NCI-H2107 treated with DMSO at 0.1 percent for 48 hours (cell line): ENCODE results near the gene PERM1.
"Not testable (repeated sequence)": the region's sequence is repeated elsewhere in the genome, so short reads cannot be mapped to it uniquely, and the experiment has no call there.

Experiments used
- DNase-seq: peaks from one replicate; lab custom pipeline; 2025; ENCODE audit not compliant: unreplicated experiment; lab: John Stamatoyannopoulos, UW

PERM1 gene

GRCh38 chr1:981955-982558, at the start of gene PERM1:
PERM1 (minus strand) TSS chr1:982093; CDS start chr1:981029, 1,064 bp downstream.
- no peak for DNase-seq

DNA sequence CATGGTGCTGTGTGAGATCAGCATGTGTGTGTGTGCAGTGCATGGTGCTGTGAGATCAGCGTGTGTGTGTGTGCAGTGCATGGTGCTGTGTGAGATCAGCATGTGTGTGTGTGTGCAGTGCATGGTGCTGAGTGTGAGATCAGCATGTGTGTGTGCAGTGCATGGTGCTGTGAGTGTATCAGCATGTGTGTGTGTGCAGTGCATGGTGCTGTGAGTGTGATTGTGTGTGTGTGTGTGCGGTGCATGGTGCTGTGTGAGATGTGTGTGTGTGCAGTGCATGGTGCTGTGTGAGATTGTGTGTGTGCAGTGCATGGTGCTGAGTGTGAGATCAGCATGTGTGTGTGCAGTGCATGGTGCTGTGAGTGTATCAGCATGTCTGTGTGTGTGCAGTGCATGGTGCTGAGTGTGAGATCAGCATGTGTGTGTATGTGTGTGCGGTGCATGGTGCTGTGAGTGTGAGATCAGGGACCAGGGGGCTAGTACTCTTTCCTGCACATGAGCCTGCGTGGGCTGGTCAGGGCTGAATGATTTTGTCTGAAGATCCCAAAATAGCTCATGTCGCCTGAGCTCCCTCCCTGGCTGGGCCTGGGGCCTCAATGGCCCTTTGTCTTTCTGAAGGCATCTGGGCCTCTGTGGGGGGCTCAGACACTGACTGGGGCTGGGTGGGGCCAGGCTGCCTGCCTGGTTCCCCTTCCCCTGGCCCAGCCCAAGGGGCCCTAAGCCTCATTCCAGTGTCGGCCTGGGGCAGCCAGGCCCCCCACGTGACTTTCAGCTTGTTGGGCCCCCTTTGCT, 49.2 kb upstream of the PERM1 start:
- DNase-seq: not testable (repeated sequence)

DNA sequence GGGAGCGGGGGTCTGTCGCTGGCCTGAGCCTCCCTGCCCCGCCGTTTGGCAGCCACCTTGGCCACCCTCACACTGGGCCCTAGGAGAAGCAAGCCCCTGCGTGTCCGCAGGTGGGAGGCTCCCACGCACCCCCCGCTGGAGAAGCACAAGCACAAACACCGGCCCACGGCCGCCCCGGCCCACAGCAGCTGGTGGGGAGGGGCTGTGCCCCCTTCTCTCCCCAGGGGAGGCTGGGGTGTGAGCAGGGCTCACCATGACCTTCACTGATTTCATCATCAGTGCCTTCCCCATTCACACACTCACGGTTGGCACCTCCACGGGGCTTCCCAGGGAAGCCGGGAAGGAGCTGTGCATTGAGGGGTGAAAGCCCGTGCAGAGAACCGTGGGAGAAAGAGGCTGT, 45.9 kb upstream of the PERM1 start:
- no peak for DNase-seq

- DNase-seq: no peak
These were observed 44.9 kb upstream of the PERM1 start for GRCh38 chr1:1026599-1027413.

GRCh38 chr1:1025730-1026129, 43.8 kb upstream of the PERM1 start:
- DNase-seq: no peak

DNA sequence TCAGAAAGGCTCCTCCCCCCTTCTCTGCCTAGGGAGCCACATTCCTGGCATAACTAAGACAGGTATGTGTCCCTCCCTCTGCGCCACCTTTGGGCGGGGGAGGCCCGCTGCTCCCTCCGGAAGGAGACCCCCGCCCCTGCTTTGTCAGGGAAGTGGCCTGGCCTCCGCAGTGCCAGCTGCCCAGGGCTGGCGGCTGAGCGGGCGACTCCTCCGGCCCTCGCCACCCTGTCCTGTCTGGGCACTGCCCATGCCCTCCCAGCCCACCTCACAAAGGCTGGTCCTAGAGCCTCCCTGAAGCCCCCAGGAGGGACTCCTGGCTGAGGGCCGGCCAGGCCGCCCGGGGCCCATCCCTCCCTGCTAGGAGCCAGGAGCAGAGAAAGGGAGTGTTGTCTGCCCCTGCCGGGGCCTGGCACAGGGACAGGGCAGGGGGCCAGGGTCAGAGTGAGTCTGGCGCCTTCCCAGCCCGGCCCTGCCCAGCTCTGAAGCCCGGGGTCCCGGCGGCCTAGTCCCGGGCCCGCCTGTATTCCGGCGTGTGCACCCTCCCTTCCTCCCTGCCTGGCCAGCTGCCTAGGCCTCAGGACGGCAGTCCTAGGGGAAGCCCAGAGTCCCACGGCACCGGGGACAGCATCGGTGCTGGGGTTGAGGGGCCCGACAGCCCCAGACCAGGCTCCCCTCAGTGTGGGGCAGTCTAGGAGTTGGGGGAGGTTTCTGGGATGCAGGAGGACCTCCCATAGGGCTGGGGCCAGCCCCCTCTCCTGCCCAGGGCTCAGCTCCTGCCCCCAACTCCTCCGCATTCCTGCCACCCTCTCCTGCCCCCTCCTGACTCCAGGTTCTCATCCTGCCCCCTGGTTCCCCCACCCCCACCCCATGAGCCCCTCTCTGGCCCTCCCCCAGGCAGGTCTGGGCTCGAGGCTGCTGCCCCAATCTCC, 43.1 kb upstream of the PERM1 start:
- DNase-seq: no peak

- DNase-seq: no peak
These were observed 42.4 kb upstream of the PERM1 start for GRCh38 chr1:1024149-1024770.

GRCh38 chr1:1023700-1024099, 41.8 kb upstream of the PERM1 start:
- DNase-seq: no peak

DNA sequence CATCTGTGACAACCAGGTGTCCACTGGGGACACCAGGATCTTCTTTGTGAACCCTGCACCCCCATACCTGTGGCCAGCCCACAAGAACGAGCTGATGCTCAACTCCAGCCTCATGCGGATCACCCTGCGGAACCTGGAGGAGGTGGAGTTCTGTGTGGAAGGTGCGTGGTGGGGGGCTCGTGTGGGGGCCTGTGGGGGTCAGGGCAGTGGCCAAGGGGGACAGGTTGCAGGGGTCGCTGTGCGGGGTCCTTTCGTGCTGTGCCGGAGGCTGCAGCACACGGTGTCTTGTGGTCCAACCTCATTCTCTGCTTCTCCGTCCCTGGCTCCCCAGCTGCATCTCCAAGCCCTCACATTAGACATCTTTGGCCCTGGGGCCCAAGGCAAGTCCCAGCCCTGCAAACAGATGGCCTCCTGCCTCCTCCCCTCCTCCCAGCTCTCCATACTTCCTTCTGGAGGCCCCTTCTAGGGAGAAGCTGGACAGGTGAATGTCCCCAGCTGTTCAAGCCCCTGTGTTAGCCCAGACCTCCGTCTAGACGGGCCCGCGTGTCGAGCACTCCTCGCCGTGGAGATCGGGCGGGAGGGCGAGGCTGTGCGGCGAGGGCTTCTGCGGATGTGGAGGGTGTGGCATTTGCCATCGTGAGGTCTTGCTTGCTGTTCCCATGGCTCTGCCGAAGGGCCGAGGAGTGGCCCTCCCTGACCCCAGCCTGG, 40.6 kb upstream of the PERM1 start:
- DNase-seq: no peak

GRCh38 chr1:1021920-1022259, 40.0 kb upstream of the PERM1 start:
- DNase-seq: no peak

- DNase-seq: no peak
These were observed 39.4 kb upstream of the PERM1 start for GRCh38 chr1:1021010-1021919.

DNA sequence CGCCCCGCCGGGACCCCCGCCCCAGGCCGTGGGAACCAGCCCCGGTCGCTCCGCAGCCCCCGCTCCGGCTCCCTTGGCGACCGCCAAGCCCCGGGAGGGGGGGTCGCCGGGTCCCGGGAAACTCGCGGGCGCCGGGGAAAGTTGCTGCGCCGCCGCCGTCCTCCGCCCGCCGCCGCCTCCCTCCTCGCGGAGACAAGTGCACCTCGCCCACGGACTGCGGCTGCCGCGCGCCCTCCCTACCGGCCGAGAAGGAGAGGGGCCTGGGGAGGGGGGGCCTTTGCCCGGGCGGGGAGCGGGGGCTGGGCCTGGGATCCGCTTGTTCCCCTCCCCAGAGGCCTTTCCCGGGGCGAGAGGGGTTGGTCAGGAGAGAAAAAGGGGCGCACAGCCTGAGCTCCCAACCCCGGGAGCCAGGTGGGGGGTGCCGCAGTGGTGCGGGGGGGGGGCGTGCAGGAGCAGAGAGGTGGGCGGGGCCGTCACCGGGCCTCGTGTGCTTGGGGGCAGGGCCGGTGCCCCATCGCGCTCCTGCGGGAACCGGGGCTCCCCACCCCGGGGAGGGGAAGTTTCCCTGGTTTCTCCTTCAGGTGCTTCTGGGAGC, 38.6 kb upstream of the PERM1 start:
- no peak for DNase-seq

DNA sequence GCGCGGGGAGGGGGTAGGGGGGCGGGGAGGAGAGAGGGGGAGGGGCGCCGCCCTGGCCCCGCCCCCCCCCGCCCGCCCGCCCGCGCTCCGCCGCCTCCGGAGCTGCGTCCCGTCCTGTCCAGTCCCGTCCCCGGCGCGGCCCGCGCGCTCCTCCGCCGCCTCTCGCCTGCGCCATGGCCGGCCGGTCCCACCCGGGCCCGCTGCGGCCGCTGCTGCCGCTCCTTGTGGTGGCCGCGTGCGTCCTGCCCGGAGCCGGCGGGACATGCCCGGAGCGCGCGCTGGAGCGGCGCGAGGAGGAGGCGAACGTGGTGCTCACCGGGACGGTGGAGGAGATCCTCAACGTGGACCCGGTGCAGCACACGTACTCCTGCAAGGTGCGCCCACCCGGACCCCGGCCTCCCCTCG, 38.1 kb upstream of the PERM1 start, which contains the start of gene AGRN:
AGRN (plus strand) TSS at position 121 of the 405 bp plus-strand sequence; CDS start at position 174, 53 bp downstream.
- no peak for DNase-seq

GRCh38 chr1:1019122-1019999, 37.5 kb upstream of the PERM1 start:
- no peak for DNase-seq

DNA sequence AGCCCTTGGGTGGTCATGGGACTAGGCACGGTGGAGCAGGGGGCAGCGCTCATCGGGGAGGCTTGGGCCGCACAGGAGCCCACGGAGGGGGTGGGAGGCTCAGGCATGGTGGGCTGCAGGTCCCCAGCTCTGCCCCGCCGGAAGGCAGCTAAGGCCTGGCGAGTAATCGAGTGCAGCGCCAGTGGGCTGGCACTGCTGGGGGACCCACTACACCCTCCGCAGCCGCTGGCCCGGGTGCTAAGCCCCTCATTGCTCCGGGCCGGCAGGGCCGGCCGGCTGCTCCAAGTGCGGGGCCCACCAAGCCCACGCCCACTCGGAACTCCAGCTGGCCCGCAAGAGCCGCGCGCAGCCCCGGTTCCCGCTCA, 36.4 kb upstream of the PERM1 start:
- not testable (repeated sequence) for DNase-seq

DNA sequence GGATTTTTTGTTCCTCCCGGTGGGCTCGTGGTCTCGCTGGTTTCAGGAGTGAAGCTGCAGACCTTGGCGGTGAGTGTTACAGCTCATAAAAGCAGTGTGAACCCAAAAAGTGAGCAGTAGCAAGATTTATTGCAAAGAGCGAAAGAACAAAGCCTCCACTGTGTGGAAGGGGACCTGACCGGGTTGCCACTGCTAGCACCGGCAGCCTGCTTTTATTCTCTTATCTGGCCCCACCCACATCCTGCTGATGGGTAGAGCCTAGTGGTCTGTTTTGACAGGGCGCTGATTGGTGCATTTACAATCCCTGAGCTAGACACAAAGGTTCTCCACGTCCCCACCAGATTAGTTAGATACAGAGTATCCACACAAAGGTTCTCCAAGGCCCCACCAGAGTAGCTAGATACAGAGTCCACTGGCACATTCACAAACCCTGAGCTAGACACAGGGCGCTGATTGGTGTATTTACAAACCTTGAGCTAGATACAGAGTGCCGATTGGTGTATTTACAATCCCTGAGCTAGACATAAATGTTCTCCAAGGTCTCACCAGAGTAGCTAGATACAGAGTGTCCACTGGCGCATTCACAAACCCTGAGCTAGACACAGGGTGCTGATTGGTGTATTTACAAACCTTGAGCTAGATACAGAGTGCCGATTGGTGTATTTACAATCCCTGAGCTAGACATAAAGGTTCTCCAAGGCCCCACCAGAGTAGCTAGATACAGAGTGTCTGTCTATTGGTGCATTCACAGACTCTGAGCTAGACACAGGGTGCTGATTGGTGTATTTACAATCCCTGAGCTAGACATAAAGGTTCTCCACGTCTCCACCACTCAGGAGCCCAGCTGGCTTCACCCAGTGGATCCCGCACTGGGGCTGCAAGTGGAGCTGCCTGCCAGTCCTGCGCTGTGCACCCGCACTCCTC, 35.8 kb upstream of the PERM1 start:
- DNase-seq: not testable (repeated sequence)
